Natural killer cell (primary cell): ENCODE data around the gene SDF2. TPM values are rescaled to one million over a fixed set of nuclear protein-coding genes. Genes with fewer than 3 reads are reported as not detected.

Source experiments
- ATAC-seq, 3 donors: fragments of 150-1000 bp in 2 of 3; fragments of 200-7000 bp in 1 of 3; cut with Tn5 transposase; 1 replicate in 1 of 3; 2 replicates in 2 of 3; pipeline ENCODE4 v1.10.0; 2021; ENCODE audit warnings: mild to moderate bottlenecking in 2 of 3, moderate library complexity in 2 of 3
- DNase-seq, 2 donors: peaks; one replicate each; pipeline versions ENCODE4 v3.0.0 to v3.0.0-alpha.2; 2013 to 2021; ENCODE audit warnings: mixed read lengths in 1 of 2
- H3K27ac ChIP-seq: one replicate; pipeline ENCODE4 v1.5.1; 2013; ENCODE audit warnings: mild to moderate bottlenecking, low read length
- H3K27me3 ChIP-seq: one replicate; pipeline ENCODE4 v1.6.1; 2013; ENCODE audit warnings: low read length; ENCODE audit not compliant: control insufficient read depth, insufficient read depth
- H3K36me3 ChIP-seq: one replicate; pipeline ENCODE4 v1.6.1; 2013; ENCODE audit warnings: low read length; ENCODE audit not compliant: control insufficient read depth, insufficient read depth
- H3K4me1 ChIP-seq: one replicate; pipeline ENCODE4 v1.6.1; 2013; ENCODE audit warnings: low read length; ENCODE audit not compliant: control insufficient read depth, insufficient read depth
- H3K4me3 ChIP-seq: one replicate; pipeline ENCODE4 v1.5.1; 2013; ENCODE audit warnings: low read length
- H3K9me3 ChIP-seq: one replicate; pipeline ENCODE4 v1.6.1; 2013; ENCODE audit warnings: low read length; ENCODE audit not compliant: control insufficient read depth, insufficient read depth
- H3K27ac Mint-ChIP-seq, 2 donors: one replicate each; pipeline ENCODE4 v1.8.0; 2022; ENCODE audit warnings: mild to moderate bottlenecking in 2 of 2, mixed read lengths in 2 of 2, moderate library complexity in 1 of 2
- H3K27me3 Mint-ChIP-seq, 2 donors: one replicate each; pipeline ENCODE4 v1.8.0; 2022; ENCODE audit warnings: low read depth in 2 of 2, mixed read lengths in 2 of 2
- H3K36me3 Mint-ChIP-seq: one replicate; pipeline ENCODE4 v1.8.0; 2022; ENCODE audit warnings: mixed read lengths
- H3K4me1 Mint-ChIP-seq, 2 donors: one replicate each; pipeline ENCODE4 v1.8.0; 2022; ENCODE audit warnings: mixed read lengths in 2 of 2
- H3K4me3 Mint-ChIP-seq: one replicate; pipeline ENCODE4 v1.8.0; 2022; ENCODE audit warnings: mild to moderate bottlenecking, moderate library complexity, mixed read lengths
- H3K9me3 Mint-ChIP-seq, 2 donors: one replicate each; pipeline ENCODE4 v1.8.0; 2022; ENCODE audit warnings: mixed read lengths in 2 of 2
- CTCF ChIP-seq: fragments of 200-600 bp; IDR thresholded peaks from one replicate; pipeline ENCODE4 v1.8.0; 2022; ENCODE audit warnings: antibody characterized with exemption
- WGBS: methylation state at CpG from one replicate; pipeline ENCODE4 v1.1.7; 2013; ENCODE audit warnings: missing lambda C conversion rate; ENCODE audit not compliant: insufficient coverage; 5-methylcytosine and 5-hydroxymethylcytosine counted together
- intact Hi-C: fragments of 100-400 bp; cut with micrococcal nuclease; formaldehyde crosslinking; loops from one replicate; pipeline ENCODE4 v1.14.2; 2022
- total RNA-seq, 4 donors: library from RNA; stranded (reverse); fragments of 120-200 nt in 1 of 4; gene quantifications; one replicate each; pipeline versions ENCODE4 v1.2.3 to v1.2.4, GENCODE V29; 2013 to 2022

The SDF2 gene
- total RNA-seq, 3 donors from 2014 or later (not counting 1 experiment from before 2014, with no cell fraction given) = 53.0 to 65.3 (median 53.7) TPM

- no peak for ATAC-seq
Measured at GRCh38 chr17:28704219-28704858, 42.6 kb upstream of the SDF2 start.

GRCh38 chr17:28703552-28704218 is 42.0 kb upstream of the SDF2 start:
- H3K4me1 Mint-ChIP-seq = peaks cover 0 to 13% of the 10 kb centered on the region in 2 donors
- no peaks in the 10 kb centered on the region for H3K9me3 Mint-ChIP-seq
- WGBS = 97% methylated on average over 15 of the region's 16 CpGs
- no peaks in the 10 kb centered on the region for H3K27me3 Mint-ChIP-seq
- Histone ChIP-seq H3K27me3 (no peaks in the 10 kb centered on the region), H3K4me1 (no peaks in the 10 kb centered on the region), H3K36me3 (peaks cover 42% of the 10 kb centered on the region), H3K27ac (no peak overlapping the region), H3K9me3 (no peaks in the 10 kb centered on the region), H3K4me3 (no peak overlapping the region)
- no peak overlapping the region for H3K4me3 Mint-ChIP-seq
- H3K36me3 Mint-ChIP-seq = no peaks in the 10 kb centered on the region
- intact Hi-C loops = no loop called here
- TF ChIP-seq CTCF = no peak
- H3K27ac Mint-ChIP-seq = peak overlapping the region in 1 of 2 donors; percentile 80
- ATAC-seq (no peak), DNase-seq (no peak)

More at GRCh38 chr17:28704219-28704858, 42.6 kb upstream of the SDF2 start:
- H3K9me3 Mint-ChIP-seq = no peaks in the 10 kb centered on the region
- DNase-seq = no peak
- H3K4me3 Mint-ChIP-seq = no peak overlapping the region
- TF ChIP-seq CTCF = no peak
- H3K27me3 Mint-ChIP-seq = no peaks in the 10 kb centered on the region
- Histone ChIP-seq H3K27me3 (no peaks in the 10 kb centered on the region), H3K4me1 (no peaks in the 10 kb centered on the region), H3K27ac (no peak overlapping the region), H3K36me3 (peaks cover 36% of the 10 kb centered on the region), H3K9me3 (no peaks in the 10 kb centered on the region), H3K4me3 (no peak overlapping the region)
- intact Hi-C loops = no loop called here
- no peaks in the 10 kb centered on the region for H3K36me3 Mint-ChIP-seq
- WGBS = 97% methylated on average over 14 of the region's 14 CpGs
- peaks cover 0 to 13% of the 10 kb centered on the region in 2 donors for H3K4me1 Mint-ChIP-seq
- H3K27ac Mint-ChIP-seq = peak overlapping the region in 1 of 2 donors; percentile 80

- H3K27ac ChIP-seq = no peak overlapping the region
Measured at GRCh38 chr17:28702752-28703150, 41.0 kb upstream of the SDF2 start.

More at GRCh38 chr17:28702752-28703150, 41.0 kb upstream of the SDF2 start:
- H3K27me3 Mint-ChIP-seq = no peaks in the 10 kb centered on the region
- no peaks in the 10 kb centered on the region for H3K27me3 ChIP-seq
- H3K36me3 ChIP-seq = peaks cover 52% of the 10 kb centered on the region
- H3K27ac Mint-ChIP-seq = peak overlapping the region in 1 of 2 donors; percentile 35
- TF ChIP-seq CTCF = no peak
- ATAC-seq = no peak
- peaks cover 0 to 13% of the 10 kb centered on the region in 2 donors for H3K4me1 Mint-ChIP-seq
- no peaks in the 10 kb centered on the region for H3K4me1 ChIP-seq
- H3K36me3 Mint-ChIP-seq = no peaks in the 10 kb centered on the region
- H3K4me3 ChIP-seq = no peak overlapping the region
- no peak for DNase-seq
- intact Hi-C loops = no loop called here
- WGBS = 86% methylated on average over 3 of the region's 3 CpGs
- no peaks in the 10 kb centered on the region for H3K9me3 ChIP-seq
- no peak overlapping the region for H3K4me3 Mint-ChIP-seq
- no peaks in the 10 kb centered on the region for H3K9me3 Mint-ChIP-seq
